GM12891 (cell line): Measurements from ENCODE around the gene ANGPTL5. TPM values are rescaled to one million over a fixed set of nuclear protein-coding genes. Genes with fewer than 3 reads are reported as not detected.
"Not testable (repeated sequence)": the region's sequence is repeated elsewhere in the genome, so short reads cannot be mapped to it uniquely, and the experiment has no call there.

Experiments used
- DNase-seq: peaks from one replicate; pipeline ENCODE4 v3.0.0; 2011; ENCODE audit warnings: low spot score; ENCODE audit not compliant: insufficient read length
- FAIRE-seq: peaks from 2 replicates; lab custom pipeline; 2011; peaks lifted over from hg19 to GRCh38; lab: Jason Lieb, UNC
- PAX5 ChIP-seq: IDR thresholded peaks from 2 replicates; pipeline ENCODE4 v1.6.1; 2011; ENCODE audit warnings: low read length, moderate library complexity, mild to moderate bottlenecking; ENCODE audit not compliant: insufficient read depth, severe bottlenecking
- POLR2A ChIP-seq: IDR thresholded peaks from 2 replicates; pipeline ENCODE4 v1.6.1; 2011; ENCODE audit warnings: low read depth, low read length, control low read depth
- POLR2AphosphoS5 ChIP-seq: IDR thresholded peaks from 2 replicates; pipeline ENCODE4 v1.6.1; 2011; ENCODE audit warnings: low read depth, low read length, control low read depth
- POU2F2 ChIP-seq: IDR thresholded peaks from 2 replicates; pipeline ENCODE4 v1.6.1; 2011; ENCODE audit warnings: low read depth, mild to moderate bottlenecking, control low read depth, low read length, moderate library complexity
- SPI1 ChIP-seq: IDR thresholded peaks from 2 replicates; pipeline ENCODE4 v1.6.1; 2011; ENCODE audit warnings: low read depth, low read length, control low read depth
- TAF1 ChIP-seq: IDR thresholded peaks from 2 replicates; pipeline ENCODE4 v1.6.1; 2011; ENCODE audit warnings: low read depth, low read length, control low read depth
- polyA plus RNA-seq: library from polyadenylated mRNA; unstranded; fragments of >200 nt; gene quantifications from one replicate; pipeline ENCODE4 v1.2.1, GENCODE V29; 2012; ENCODE audit warnings: low read depth, missing spikeins, inconsistent platforms; ENCODE audit not compliant: missing spikeins

Gene ANGPTL5
- not detected for polyA plus RNA-seq

DNA sequence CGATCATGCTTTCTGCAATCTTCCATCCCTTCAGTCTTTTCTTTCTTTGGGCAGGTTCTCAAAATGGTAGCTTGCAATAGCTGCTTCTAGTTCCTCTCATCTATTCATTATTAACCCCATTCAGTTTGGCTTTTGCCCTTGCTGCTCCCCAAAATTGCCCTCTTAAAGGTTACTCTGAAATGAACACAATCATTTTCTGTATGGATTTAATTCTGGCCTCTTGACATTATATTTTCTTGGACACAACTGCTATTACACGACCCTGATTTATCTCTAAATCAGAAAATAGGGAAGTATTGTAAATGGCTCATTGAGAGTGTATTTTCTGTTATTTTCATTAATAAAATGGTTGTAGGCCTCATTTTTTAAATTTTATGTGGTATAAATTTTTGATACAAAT lies at the start of gene ANGPTL5:
TSS of gene ANGPTL5 (minus strand) at position 101 of the 400 bp plus-strand sequence. CDS start 8,613 bp downstream, outside the sequence.
- FAIRE-seq, result no peak
- DNase-seq, result no peak
- TF ChIP-seq PAX5, result no peak
- no peak for TF ChIP-seq POLR2A
- TF ChIP-seq SPI1, result no peak
- no peak for TF ChIP-seq TAF1
- no peak for TF ChIP-seq POU2F2
- no peak for TF ChIP-seq POLR2AphosphoS5

DNA sequence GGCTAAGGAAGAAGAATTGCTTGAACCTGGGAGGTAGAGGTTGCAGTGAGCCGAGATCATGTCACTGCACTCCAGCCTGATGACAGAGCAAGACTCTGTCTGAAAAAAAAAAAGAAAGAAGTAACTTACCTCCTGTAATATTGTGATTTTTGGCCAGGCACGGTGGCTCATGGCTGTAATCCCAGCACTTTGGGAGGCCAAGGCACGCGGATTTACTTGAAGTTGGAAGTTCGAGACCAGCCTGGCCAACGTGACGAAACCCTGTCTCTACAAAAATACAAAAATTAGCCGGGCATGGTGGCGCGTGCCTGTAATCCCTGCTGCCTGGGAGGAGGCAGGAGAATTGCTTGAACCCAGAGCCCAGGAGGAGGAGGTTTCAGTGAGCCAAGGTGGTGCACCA lies 47.9 kb upstream of the ANGPTL5 start:
- not testable (repeated sequence) for FAIRE-seq, DNase-seq

DNA sequence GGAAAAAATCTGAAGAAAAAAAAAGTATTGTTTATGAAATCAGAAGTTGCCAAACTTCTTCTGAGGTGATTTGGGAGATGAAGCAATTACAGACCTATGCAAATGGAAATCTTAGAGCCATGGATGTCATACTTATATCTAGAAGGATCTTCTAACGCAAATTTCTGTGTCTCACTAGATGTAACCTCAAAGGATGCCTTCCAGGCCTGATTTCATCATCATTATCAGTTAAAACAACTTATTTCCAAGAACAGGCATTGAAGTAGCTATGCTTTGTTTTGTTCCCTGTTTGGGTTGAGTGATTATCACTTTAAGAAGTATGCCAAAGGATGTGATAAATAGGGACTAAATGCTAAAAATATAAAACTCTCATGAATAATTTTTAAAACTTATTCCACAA lies 43.9 kb upstream of the ANGPTL5 start:
- TF ChIP-seq SPI1 (no peak), POLR2A (no peak), POU2F2 (no peak), POLR2AphosphoS5 (no peak), TAF1 (no peak), PAX5 (no peak)
- no peak for FAIRE-seq
- DNase-seq, result no peak

DNA sequence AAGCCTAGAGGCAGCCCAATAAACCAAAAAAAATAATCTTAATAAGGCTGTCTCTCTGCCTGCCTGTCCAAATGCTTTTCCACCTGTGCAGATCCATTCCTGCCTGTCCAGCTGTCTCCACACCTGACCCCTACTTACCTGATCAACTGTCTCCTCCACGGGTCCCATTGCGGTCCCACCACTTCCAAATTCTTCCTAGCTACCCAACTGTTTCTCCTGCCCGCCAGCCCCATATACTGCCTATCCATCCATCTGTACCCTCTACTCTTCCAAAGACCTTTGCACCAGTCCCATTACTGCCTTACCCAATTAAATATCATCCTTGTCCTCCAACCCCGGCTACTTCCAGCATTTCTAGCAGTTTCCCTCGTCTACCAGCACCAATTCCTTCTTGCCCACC lies 39.4 kb upstream of the ANGPTL5 start:
- FAIRE-seq (no peak), DNase-seq (no peak)
- TF ChIP-seq POLR2A (no peak), POU2F2 (no peak), PAX5 (no peak), SPI1 (no peak), TAF1 (no peak)

DNA sequence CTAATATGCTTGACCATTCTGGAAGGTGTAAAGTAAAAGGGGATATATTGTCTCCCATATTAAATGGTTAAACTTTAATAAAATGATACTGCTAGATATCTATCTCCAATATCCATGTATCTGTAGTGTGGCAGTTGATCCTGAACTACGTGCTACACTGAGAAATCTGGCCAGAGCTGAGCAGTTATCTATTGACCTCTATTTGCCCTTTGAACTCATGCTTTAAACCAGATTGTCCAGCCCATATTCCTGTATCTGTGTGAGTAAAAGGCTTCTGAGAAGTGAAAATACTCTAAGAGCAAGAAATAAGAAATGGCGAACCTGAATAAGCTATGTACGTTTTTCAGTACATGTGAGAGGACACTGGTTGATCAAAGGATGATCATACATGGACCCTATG lies 39.0 kb upstream of the ANGPTL5 start:
- DNase-seq (no peak), FAIRE-seq (no peak)
- no peak for TF ChIP-seq TAF1
- TF ChIP-seq PAX5, result no peak
- no peak for TF ChIP-seq SPI1
- no peak for TF ChIP-seq POLR2A
- TF ChIP-seq POU2F2, result no peak
- TF ChIP-seq POLR2AphosphoS5, result no peak

DNA sequence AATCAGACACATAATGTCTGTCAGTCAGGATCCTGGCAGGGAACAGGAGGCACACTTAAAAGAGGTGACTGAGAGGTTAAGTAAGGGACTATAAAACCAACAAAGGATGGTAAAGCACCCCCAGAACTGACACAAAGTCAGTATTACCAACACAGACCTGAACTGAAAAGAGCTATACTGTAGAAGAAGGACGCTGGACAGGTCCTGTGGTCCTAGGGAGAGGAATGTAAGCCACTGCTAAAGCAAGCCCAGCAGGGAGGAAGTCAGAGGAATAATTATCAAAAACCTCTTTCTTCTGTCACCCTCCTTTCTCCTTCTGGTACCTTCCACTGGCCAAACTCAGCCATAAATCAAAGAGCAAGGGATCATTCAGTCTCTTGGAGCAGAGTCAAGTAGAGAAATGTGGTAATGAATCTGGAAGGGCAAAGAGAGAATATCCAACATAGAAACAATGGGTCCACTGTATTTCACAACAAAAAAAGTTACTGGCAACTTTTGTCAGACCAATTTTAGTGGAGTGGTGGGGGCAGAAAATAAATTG lies 33.4 kb upstream of the ANGPTL5 start:
- no peak for DNase-seq
- TF ChIP-seq TAF1 (no peak), POLR2AphosphoS5 (no peak), POLR2A (no peak), SPI1 (no peak), POU2F2 (no peak), PAX5 (no peak)
- FAIRE-seq, result no peak

DNA sequence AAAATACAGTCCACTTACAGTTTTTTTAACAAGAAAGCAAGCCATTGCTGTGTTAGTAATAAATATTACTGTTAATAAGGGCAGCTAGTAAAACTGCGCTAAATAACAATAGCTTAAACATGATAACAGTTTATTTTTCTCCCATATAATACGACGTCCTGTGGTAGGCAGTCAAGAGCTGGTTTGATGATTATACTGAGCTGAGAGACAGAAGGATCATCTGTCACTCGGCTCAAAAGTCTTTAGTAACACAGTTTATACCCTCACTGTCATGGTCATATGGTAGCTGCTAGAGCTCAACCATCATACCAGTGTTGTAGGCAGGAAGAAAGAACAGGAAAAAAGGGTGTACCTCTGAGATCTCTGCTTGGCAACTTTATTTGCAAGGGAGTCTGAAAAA lies 29.1 kb upstream of the ANGPTL5 start:
- FAIRE-seq (no peak), DNase-seq (no peak)
- TF ChIP-seq SPI1 (no peak), POLR2A (no peak), POLR2AphosphoS5 (no peak), PAX5 (no peak), POU2F2 (no peak), TAF1 (no peak)

DNA sequence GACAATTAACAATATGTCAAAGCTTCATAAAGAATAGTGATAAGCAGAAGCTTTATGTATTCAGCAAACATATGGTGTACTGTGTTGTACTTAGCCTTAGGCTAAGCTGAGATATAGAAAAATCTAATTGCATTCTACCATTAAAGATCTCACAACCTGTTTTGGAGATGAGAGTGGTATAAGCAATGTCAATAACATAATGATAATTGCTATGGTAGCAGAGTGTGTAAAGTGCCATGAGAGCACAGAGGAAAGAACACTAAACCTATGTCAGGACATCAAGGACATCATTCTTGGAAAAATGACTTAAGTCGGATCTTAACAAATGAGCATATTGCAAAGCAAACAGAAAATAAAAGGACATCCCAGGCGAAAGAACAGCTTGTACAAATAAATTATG lies 28.6 kb upstream of the ANGPTL5 start:
- TF ChIP-seq POU2F2 (no peak), TAF1 (no peak), SPI1 (no peak), PAX5 (no peak), POLR2AphosphoS5 (no peak), POLR2A (no peak)
- DNase-seq (no peak), FAIRE-seq (no peak)

DNA sequence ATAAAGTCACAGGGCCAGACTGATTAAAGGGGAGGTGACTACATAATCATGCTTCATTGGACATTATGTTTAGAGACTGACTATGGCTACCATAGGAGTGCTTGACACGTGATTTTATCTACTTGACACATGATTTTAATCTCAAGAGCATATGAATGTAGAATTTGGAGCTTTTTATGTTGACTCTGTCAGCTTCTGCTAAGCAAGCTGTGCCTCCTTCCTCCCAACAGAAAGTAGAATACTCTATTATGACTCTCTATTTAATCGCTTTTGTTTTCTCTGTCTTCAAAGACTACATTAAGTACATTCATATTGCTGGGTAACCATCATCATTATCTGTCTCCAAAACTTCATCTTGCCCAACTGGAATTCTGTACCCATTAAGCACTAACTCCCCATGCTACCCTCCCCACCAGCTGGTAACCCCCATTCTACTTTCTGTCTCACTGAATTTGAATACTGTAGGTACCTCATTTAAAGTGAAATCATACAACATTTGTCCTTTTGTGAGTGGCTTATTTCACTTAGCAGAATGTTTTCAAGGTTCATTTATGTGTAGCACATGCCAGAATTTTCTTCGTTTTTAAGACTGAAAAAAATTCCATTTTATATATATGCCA lies 24.7 kb upstream of the ANGPTL5 start:
- DNase-seq, result no peak
- TF ChIP-seq POLR2A, result no peak
- TF ChIP-seq TAF1, result no peak
- TF ChIP-seq POLR2AphosphoS5, result no peak
- no peak for TF ChIP-seq SPI1
- TF ChIP-seq POU2F2, result no peak
- no peak for TF ChIP-seq PAX5
- no peak for FAIRE-seq

DNA sequence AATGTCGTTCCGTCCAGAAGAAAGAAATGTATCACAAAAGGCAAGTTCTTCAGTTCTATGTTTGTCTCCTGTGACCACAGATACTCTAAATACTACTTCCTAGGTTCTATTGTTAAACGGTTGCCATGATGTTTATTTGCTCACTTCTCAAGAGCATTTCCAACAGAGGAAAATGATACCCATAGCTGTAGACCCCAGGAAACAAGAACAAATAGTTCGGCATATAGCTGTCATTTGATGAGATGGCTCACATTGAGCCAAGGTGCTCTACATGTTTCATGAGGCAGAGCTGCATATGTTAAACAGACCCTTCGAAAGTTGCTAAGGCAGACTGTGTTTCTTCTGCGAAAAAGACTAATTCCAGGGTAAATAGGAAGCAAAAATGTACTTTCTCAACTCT lies 15.4 kb upstream of the ANGPTL5 start:
- FAIRE-seq, result no peak
- TF ChIP-seq TAF1 (no peak), POU2F2 (no peak), SPI1 (no peak), POLR2A (no peak), PAX5 (no peak), POLR2AphosphoS5 (no peak)

More for the DNA sequence above, 15.4 kb upstream of the ANGPTL5 start:
- DNase-seq, result no peak
